GM21576 (cell line): Measurements from ENCODE around the gene TMEM134.

Source experiments
- ATAC-seq: cut with Tn5 transposase; IDR thresholded peaks from one replicate; pipeline ENCODE4 v1.9.1; 2021; ENCODE audit warnings: mild to moderate bottlenecking, moderate library complexity; ENCODE audit not compliant: unreplicated experiment

Gene TMEM134

DNA sequence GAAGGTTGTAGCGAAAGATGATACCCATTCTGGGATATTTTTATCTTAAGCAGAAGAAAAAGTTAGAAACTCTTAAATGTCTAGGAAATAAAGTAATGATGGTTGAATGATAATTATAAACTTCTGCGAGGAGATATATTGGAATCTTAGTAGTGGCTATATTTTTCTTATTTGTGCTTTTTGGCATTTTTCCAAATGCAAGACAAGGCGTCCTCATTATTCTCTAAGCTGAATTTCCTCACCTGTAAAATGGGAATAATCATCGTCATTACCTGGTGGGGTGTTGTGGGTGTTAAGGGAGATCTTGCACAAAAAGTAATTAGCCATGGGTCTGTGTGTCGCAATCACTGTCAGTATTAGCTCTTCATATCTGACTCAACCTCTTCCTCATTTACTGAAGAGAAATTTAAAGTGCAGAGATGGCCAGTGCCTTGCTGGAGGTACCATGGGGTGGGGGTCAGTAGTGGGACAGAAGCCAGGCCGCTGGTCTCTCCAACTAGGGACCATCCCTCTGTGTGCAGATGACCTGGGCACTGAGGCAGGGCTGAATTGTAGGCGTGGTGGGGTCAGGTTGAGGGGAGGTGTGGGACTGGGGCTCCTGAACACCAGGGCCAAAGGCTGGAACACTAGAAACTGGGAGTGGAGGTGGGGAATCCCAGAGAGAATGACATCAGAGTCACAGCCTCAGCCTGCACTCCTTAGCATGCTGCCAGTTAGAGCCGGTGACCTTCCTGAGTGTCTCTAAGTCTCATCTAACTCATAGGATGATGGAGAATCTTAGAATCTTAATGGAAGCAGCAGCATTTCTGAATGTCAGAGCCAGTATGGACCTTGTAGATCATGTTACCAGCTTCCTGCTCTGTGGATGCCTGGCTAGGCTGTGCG lies 32.0 kb upstream of the TMEM134 start:
- ATAC-seq: no peak

DNA sequence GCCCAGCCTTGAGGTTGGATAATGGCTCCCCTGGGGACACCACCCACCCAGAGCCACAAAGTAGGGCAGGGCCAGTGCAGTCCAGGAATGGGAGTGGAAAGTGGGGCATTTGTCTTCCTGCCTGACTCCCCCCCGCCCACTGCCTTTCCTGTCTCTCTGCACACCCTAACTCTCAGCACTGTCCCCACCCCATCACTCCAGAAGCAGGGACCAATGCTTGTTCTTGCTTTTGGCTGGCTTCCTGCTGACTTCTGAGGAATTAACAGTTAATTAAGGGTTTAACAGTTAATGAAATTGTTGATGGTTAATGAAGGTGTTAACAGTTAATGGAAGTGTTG lies 31.4 kb upstream of the TMEM134 start:
- no peak for ATAC-seq

DNA sequence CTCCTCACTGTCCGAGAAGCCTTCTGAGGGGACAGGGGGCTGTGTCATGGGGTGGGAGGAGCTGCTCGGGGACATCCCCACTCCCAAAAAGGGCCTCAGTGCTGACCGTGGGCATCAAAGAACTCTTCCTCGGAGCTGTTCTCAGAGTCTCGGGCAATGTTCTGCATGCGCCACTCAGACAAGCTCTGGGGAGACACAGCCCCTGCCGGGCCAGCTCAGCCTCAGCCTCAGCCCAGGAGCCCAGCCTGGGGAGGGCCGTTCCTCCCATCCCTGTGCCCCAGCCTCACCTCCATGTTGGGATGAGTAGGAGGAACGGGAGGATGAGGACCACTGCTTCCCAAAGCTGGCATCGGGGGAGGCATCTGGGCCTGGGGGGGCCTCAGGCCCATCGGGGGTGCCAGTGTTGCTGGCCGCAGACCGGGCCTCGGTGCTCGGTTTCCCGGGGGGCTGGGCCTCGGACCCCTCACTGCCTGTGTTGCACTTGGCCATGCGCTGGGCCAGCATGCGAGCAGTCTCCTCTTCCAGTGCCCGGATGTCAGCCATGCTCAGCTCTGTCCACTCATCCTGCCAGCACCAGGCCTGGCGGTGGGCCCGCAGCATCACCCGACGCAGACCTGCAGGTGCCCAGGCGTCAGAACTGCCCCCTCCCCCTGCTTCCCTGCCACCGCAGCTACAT lies 30.9 kb upstream of the TMEM134 start:
- no peak for ATAC-seq

GRCh38 chr11:67498544-67498972 lies 29.5 kb upstream of the TMEM134 start:
- no peak for ATAC-seq

GRCh38 chr11:67497656-67498291 lies 28.7 kb upstream of the TMEM134 start:
- no peak for ATAC-seq

- no peak for ATAC-seq
Measured at GRCh38 chr11:67496113-67496512, 27.1 kb upstream of the TMEM134 start.

DNA sequence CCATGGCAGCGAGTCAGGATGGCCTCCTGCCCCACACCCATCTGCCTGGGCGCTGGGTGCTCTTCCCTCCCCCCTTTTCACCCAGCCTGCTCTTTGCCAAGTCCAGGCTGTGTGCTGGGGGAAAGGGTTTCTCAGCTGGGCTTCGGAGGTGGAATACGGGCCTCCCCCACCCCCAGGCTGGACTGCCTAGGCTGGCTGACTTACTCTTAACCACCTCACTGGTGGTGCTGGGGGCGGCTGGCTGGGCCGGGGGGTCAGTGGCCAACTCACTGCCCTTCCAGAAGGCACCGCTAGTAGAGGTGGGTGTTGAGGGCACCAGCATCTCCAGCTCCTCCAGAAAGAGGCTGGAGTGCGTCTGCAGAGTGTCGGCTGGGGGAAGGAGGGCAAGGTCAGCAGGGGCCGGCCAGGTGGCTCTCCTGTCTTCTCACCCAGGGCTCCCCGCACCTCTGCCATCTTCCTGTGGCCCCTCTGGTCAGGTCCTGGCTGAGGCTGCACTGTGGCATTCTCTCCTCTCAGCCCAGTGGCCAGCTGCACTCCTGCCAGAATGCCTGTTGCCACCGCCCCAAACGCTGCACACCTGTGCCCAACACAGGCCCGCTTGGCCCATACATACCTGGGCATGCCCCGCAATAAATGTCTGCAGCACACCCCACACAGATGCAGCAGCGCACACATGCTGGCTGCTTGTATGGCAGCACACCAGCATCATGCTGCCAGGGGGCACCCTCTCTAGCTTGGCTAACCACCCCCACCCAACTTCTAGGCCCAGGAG lies 26.4 kb upstream of the TMEM134 start:
- ATAC-seq: no peak

- no peak for ATAC-seq
Measured at GRCh38 chr11:67494371-67495233, 25.6 kb upstream of the TMEM134 start.

- no peak for ATAC-seq
Measured at GRCh38 chr11:67493548-67494370, 24.7 kb upstream of the TMEM134 start.

DNA sequence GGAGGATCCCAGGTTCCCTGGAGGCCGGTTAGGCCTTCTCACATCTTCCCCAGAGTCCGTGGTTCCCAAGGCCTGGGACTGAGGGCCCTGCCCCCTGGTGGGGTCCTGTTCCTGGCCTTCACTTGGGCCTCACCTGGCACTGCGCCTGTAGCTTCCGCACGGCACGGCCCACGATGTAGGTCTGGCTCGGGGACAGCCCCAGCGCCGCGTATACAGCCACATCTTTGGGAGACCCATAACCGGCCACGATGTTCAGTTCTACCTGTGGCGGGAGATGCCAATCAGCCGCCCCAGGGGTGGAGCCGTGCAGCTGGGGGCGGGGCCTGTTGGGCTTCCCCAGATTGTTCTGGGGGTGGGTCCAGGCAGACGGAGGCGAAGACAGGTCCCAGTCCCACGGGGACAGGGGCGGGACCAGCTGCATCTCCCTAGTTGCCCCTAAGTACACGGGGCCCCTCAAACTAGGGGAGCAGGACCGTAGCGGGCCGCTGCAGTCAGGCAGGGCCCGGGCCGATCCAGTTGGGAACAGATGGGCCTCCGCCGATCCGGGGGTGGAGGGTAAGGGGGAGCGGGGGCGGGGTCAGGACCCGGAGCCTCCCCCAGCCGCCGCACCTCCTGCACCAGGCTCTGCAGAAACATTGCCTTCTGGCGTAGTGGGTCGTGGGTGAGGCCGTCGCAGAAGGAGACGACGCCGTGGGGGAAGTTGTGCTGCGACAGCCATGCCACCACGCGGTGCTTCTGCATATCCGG lies 23.9 kb upstream of the TMEM134 start:
- ATAC-seq: no peak

DNA sequence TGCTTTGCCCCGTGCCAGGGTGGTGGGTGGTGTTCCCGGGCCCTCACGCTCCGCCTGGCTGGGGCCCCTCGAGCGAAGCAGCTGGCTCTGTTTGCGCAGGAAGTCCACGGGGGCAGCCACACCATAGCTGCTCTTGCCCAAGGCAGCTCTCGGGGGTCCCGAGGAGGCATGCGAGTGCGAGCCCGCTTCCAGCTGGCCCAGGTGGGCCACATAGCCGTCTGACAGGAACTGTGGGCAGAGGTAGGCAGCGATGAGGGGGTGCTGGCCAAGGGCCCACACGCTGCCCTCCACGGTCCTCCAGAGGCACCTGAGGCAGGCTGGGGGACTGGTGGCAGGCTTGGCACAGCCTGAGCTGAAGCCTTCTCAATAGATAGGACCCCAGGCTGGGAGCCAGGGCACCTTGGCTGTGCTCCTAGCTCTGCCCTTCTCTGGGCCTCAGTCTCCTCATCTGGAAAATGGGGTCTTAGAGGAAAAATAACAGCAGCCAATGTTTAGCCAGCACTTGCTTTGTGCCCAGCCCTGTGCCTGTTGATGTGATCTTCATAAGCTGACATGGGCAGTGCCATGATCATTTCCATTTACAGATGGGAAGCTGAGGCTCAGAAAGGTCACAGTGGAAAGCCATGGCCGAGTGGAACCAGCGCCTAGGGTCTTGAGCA lies 23.1 kb upstream of the TMEM134 start:
- ATAC-seq: no peak

DNA sequence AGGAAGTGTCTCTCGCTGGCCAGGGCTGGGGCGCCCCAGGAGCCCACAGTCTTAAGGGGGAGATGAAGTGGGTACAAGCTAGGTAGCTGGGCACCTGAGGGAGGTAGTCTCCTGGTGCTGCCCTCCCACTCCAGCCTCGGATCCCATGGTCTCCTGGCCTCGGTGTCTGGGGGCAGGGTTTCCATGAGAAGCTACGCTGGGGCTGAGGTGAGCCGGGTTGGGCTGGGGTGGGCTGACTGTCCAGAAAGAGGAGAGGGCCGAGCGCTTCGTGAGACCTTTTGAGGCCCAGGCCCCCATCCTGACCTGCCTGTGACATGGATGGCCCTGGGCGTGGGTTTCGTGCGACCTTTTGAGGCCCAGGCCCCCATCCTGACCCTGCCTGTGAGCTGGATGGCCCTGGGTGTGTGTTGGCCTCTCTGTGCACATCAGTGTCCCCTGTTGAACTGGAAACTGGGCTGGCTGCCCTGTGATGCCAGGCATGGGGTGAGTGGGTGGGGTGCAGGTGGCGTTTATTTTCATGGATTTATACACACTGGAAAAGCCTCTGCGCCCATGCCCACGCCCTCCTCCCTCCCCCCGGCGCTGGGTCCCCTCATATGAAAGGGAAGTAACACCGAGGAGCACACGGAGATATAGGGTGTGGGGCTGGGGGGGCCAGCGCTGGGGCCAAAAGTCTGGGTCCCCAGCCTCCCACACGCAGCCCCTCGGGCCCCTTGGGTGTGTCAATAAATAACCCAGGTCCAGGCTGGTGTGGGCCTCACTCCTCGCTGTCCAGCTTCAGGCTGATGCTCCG lies 22.4 kb upstream of the TMEM134 start:
- no peak for ATAC-seq

DNA sequence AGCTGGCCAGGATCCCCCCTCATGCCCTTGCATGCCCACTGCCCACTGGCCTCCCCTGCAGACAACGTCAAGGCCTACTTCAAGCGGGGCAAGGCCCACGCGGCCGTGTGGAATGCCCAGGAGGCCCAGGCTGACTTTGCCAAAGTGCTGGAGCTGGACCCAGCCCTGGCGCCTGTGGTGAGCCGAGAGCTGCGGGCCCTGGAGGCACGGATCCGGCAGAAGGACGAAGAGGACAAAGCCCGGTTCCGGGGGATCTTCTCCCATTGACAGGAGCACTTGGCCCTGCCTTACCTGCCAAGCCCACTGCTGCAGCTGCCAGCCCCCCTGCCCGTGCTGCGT lies 21.6 kb upstream of the TMEM134 start:
- ATAC-seq: no peak

DNA sequence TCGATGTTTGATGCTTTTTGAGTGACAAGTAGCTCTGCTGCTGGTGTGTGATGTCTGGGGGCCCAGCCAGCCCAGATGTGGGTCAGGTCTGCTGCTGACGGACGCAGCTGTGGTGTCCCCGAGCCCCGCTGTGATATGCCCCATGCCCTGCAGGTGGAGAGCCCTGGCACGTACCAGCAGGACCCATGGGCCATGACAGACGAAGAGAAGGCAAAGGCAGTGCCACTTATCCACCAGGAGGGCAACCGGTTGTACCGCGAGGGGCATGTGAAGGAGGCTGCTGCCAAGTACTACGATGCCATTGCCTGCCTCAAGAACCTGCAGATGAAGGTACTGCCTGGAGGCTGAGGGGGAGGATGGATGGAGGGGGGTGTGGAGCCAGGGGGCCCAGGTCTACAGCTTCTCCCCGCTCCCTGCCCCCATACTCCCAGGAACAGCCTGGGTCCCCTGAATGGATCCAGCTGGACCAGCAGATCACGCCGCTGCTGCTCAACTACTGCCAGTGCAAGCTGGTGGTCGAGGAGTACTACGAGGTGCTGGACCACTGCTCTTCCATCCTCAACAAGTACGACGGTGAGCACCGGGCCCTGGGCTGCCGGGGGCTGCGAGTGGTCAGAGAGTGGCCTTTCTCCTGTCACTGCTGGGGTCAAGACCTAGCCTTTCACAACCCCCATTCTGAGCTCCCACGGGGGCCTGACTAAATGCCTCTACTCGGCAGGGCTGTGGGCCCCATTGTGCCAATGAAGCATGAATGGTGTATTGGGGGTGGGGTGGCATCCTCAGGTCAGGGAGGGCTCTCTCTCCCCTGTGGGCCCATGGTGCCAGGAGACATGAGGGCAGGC lies 21.1 kb upstream of the TMEM134 start:
- ATAC-seq: no peak

- ATAC-seq: no peak
Measured at GRCh38 chr11:67489203-67489884, 20.3 kb upstream of the TMEM134 start.
